Glutamatergic neuron (in vitro differentiated cells): Measurements from ENCODE around the gene BCDIN3D. TPM values are rescaled to one million over a fixed set of nuclear protein-coding genes. Genes with fewer than 3 reads are reported as not detected.

Source experiments
- DNase-seq: peaks from one replicate; pipeline ENCODE4 v3.0.0; 2022
- H3K27ac Mint-ChIP-seq: one replicate; pipeline ENCODE4 v1.8.0; 2020; ENCODE audit warnings: mild to moderate bottlenecking, mixed read lengths, inconsistent platforms; ENCODE audit not compliant: unreplicated experiment
- H3K27me3 Mint-ChIP-seq: one replicate; pipeline ENCODE4 v1.8.0; 2020; ENCODE audit warnings: mild to moderate bottlenecking, moderate library complexity, mixed read lengths, inconsistent platforms; ENCODE audit not compliant: unreplicated experiment
- H3K36me3 Mint-ChIP-seq: one replicate; pipeline ENCODE4 v1.8.0; 2020; ENCODE audit warnings: mild to moderate bottlenecking, mixed read lengths, inconsistent platforms; ENCODE audit not compliant: unreplicated experiment
- H3K4me1 Mint-ChIP-seq: one replicate; pipeline ENCODE4 v1.8.0; 2020; ENCODE audit warnings: mild to moderate bottlenecking, low read depth, mixed read lengths, inconsistent platforms; ENCODE audit not compliant: unreplicated experiment
- H3K4me3 Mint-ChIP-seq: one replicate; pipeline ENCODE4 v1.8.0; 2020; ENCODE audit warnings: mild to moderate bottlenecking, mixed read lengths, inconsistent platforms; ENCODE audit not compliant: unreplicated experiment
- H3K9me3 Mint-ChIP-seq: one replicate; pipeline ENCODE4 v1.8.0; 2020; ENCODE audit warnings: mild to moderate bottlenecking, moderate library complexity, mixed read lengths, inconsistent platforms; ENCODE audit not compliant: unreplicated experiment
- CTCF ChIP-seq: fragments of 200-600 bp; sonication (generic); IDR thresholded peaks from one replicate; pipeline ENCODE4 v1.5.0; 2021; ENCODE audit not compliant: partially characterized antibody, unreplicated experiment
- total RNA-seq: library from RNA; stranded (reverse); fragmentation: NEBNext Ultra II Directional; extraction: Animal tissue kit (Norgen Biotek cat#: 25700); gene quantifications from one replicate; pipeline ENCODE4 v1.2.1, GENCODE V29; 2021; ENCODE audit not compliant: unreplicated experiment

Gene BCDIN3D
- total RNA-seq, 1 donor from 2014 or later, result 5.9 TPM

GRCh38 chr12:49792181-49792970 is 50.5 kb downstream of the BCDIN3D start:
- Mint-ChIP-seq H3K4me3 (no peak overlapping the region), H3K9me3 (peaks cover 8% of the 10 kb centered on the region), H3K27me3 (peaks cover 6% of the 10 kb centered on the region), H3K36me3 (peaks cover 5% of the 10 kb centered on the region), H3K4me1 (no peaks in the 10 kb centered on the region), H3K27ac (no peak overlapping the region)
- DNase-seq, result no peak
- no peak for TF ChIP-seq CTCF

- H3K4me1 Mint-ChIP-seq, result no peaks in the 10 kb centered on the region
- H3K36me3 Mint-ChIP-seq, result peaks cover 6% of the 10 kb centered on the region
- peaks cover 6% of the 10 kb centered on the region for H3K27me3 Mint-ChIP-seq
- H3K9me3 Mint-ChIP-seq, result peaks cover 8% of the 10 kb centered on the region
- no peak overlapping the region for H3K27ac Mint-ChIP-seq
- no peak overlapping the region for H3K4me3 Mint-ChIP-seq
- no peak for DNase-seq
- no peak for TF ChIP-seq CTCF
Measured at GRCh38 chr12:49791700-49792099, 51.2 kb downstream of the BCDIN3D start.

GRCh38 chr12:49790741-49791555 is 52.0 kb downstream of the BCDIN3D start:
- Mint-ChIP-seq H3K36me3 (peaks cover 6% of the 10 kb centered on the region), H3K4me1 (no peaks in the 10 kb centered on the region), H3K4me3 (no peak overlapping the region), H3K27me3 (peaks cover 6% of the 10 kb centered on the region), H3K27ac (no peak overlapping the region), H3K9me3 (peaks cover 8% of the 10 kb centered on the region)
- TF ChIP-seq CTCF, result no peak
- no peak for DNase-seq

- Mint-ChIP-seq H3K4me1 (no peaks in the 10 kb centered on the region), H3K36me3 (peaks cover 6% of the 10 kb centered on the region), H3K27me3 (peaks cover 5% of the 10 kb centered on the region), H3K9me3 (peaks cover 10% of the 10 kb centered on the region), H3K27ac (no peak overlapping the region), H3K4me3 (no peak overlapping the region)
- no peak for TF ChIP-seq CTCF
- DNase-seq, result no peak
Measured at GRCh38 chr12:49789992-49790391, 52.9 kb downstream of the BCDIN3D start.

GRCh38 chr12:49787672-49788071 is 55.2 kb downstream of the BCDIN3D start:
- peaks cover 11% of the 10 kb centered on the region for H3K9me3 Mint-ChIP-seq
- no peak for TF ChIP-seq CTCF
- peaks cover 4% of the 10 kb centered on the region for H3K27me3 Mint-ChIP-seq
- H3K4me1 Mint-ChIP-seq, result no peaks in the 10 kb centered on the region
- no peak overlapping the region for H3K4me3 Mint-ChIP-seq
- H3K27ac Mint-ChIP-seq, result no peak overlapping the region
- no peak for DNase-seq
- peaks cover 6% of the 10 kb centered on the region for H3K36me3 Mint-ChIP-seq
